Activated CD4-positive, alpha-beta T cell treated with anti-CD3 and anti-CD28 coated beads, Interleukin-2, amount 10 ng/mL, durations not matched to agents 7 days and 5 days (primary cell): ENCODE measurements around the gene CLMN. TPM values are rescaled to one million over a fixed set of nuclear protein-coding genes. Genes with fewer than 3 reads are reported as not detected.

Source experiments
- CTCF ChIA-PET: fragments of 350-600 bp; sonication (Branson Sonifier 250); formaldehyde crosslinking; loops from one replicate; lab custom pipeline; 2021; ENCODE audit warnings: antibody characterized with exemption; lab: Charles Lee
- POLR2A ChIA-PET: fragments of 350-600 bp; sonication (Branson Sonifier 250); formaldehyde crosslinking; loops from one replicate; lab custom pipeline; 2021; ENCODE audit warnings: antibody characterized with exemption; lab: Charles Lee
- DNase-seq: peaks from one replicate; pipeline ENCODE4 v3.0.0-alpha.2; 2020
- H3K27ac Mint-ChIP-seq: one replicate; pipeline ENCODE4 v1.8.0; 2021; ENCODE audit warnings: mild to moderate bottlenecking, moderate library complexity, mixed read lengths
- H3K27me3 Mint-ChIP-seq: one replicate; pipeline ENCODE4 v1.8.0; 2021; ENCODE audit warnings: mixed read lengths
- H3K36me3 Mint-ChIP-seq: one replicate; pipeline ENCODE4 v1.8.0; 2021; ENCODE audit warnings: low read depth, mixed read lengths
- H3K4me1 Mint-ChIP-seq: one replicate; pipeline ENCODE4 v1.8.0; 2021; ENCODE audit warnings: mixed read lengths
- H3K4me3 Mint-ChIP-seq: one replicate; pipeline ENCODE4 v1.8.0; 2021; ENCODE audit warnings: mild to moderate bottlenecking, moderate library complexity, mixed read lengths
- H3K9me3 Mint-ChIP-seq: one replicate; pipeline ENCODE4 v1.8.0; 2021; ENCODE audit warnings: mixed read lengths
- total RNA-seq, 2 experiments: library from RNA; stranded (reverse); gene quantifications; one replicate each; pipeline ENCODE4 v1.2.3, GENCODE V29; 2021

CLMN gene
- total RNA-seq, 2 experiments from 2014 or later = 0.42 to 0.94 TPM

- DNase-seq = no peak
- CTCF ChIA-PET = no interaction called here
- Mint-ChIP-seq H3K36me3 (no peaks in the 10 kb centered on the region), H3K9me3 (no peaks in the 10 kb centered on the region), H3K4me1 (peaks cover 17% of the 10 kb centered on the region), H3K27ac (no peak overlapping the region), H3K4me3 (no peak overlapping the region), H3K27me3 (peaks cover 19% of the 10 kb centered on the region)
- POLR2A ChIA-PET = no interaction called here
Observed at GRCh38 chr14:95313190-95313589, 6.5 kb downstream of the CLMN start.

DNA sequence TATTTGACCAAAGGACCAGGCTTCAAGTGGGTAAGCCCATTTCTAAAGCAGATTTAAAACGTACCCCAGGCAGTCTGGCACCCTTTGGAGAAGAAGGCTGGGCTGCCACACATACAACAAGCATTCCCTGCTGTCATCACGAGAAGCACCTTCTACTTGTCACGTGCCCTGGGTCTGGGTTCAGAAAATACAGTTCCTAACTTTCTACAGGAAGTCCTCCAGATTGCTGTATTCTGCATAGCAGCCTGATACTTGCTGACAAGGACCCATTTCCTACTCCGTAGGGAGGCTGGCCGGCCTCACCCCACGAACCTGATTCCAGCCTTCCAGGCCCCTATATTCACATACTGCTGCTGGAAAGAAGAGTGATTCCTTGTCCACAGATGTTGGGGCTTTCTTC, 7.4 kb downstream of the CLMN start:
- DNase-seq = no peak
- CTCF ChIA-PET = no interaction called here
- POLR2A ChIA-PET = no interaction called here
- Mint-ChIP-seq H3K27ac (no peak overlapping the region), H3K4me1 (peaks cover 15% of the 10 kb centered on the region), H3K36me3 (no peaks in the 10 kb centered on the region), H3K4me3 (no peak overlapping the region), H3K9me3 (no peaks in the 10 kb centered on the region), H3K27me3 (peaks cover 15% of the 10 kb centered on the region)

DNA sequence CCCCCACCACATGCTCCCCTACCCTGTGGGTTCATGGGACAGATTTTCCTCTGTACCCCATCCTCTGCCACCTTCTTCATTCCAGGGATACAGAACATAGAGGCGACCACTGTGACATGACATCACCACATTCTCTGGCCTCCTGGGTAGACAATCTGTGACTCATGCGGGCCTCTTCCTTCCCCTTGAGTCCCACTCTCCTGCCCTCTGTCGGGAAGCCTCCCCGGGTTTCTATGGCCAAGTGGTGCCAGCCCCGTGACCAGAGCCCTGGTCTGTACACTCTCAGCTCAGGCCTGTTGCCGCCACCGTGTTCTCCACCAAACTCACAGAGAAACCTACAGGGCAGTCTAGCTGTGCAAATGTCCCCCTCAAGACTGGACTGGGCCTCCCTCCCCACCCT, 8.0 kb downstream of the CLMN start:
- no peaks in the 10 kb centered on the region for H3K9me3 Mint-ChIP-seq
- peaks cover 10% of the 10 kb centered on the region for H3K27me3 Mint-ChIP-seq
- ChIA-PET POLR2A (no interaction called here), CTCF (no interaction called here)
- H3K36me3 Mint-ChIP-seq = no peaks in the 10 kb centered on the region
- H3K4me1 Mint-ChIP-seq = peaks cover 15% of the 10 kb centered on the region
- DNase-seq = no peak
- no peak overlapping the region for H3K27ac Mint-ChIP-seq
- no peak overlapping the region for H3K4me3 Mint-ChIP-seq

- Mint-ChIP-seq H3K4me3 (no peak overlapping the region), H3K36me3 (no peaks in the 10 kb centered on the region), H3K4me1 (peaks cover 14% of the 10 kb centered on the region), H3K27me3 (peaks cover 5% of the 10 kb centered on the region), H3K27ac (no peak overlapping the region), H3K9me3 (no peaks in the 10 kb centered on the region)
- ChIA-PET POLR2A (no interaction called here), CTCF (no interaction called here)
- no peak for DNase-seq
Observed at GRCh38 chr14:95310635-95311380, 8.9 kb downstream of the CLMN start.

- Mint-ChIP-seq H3K9me3 (no peaks in the 10 kb centered on the region), H3K36me3 (no peaks in the 10 kb centered on the region), H3K27me3 (peaks cover 11% of the 10 kb centered on the region), H3K27ac (no peak overlapping the region), H3K4me1 (peaks cover 9% of the 10 kb centered on the region), H3K4me3 (no peak overlapping the region)
- no peak for DNase-seq
- POLR2A ChIA-PET = no interaction called here
- CTCF ChIA-PET = interaction anchor here (0.5 kb wide), 1 partner anchor 138 kb away, joined by 3 read pairs; no protein-coding TSS in a partner anchor
Observed at GRCh38 chr14:95309261-95310051, 10.3 kb downstream of the CLMN start.

DNA sequence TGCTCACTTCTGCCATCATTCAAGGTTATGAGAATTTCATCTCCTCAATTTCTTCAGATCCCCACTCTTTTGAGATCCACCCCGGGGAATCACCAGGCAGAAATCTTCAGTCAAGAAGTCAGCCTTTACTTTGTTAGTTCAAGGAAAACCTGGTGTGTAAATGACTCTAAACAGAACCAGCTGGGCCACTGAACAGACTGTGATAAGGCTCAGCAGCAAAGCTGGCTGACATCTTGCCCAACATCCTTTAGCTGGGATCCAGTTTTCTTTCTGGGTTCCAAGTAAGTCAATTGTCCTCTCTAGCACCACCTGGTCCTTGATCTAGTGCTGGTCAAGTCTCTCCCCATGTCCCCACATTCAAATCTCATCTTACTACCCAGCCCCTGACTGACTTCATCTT, 11.6 kb downstream of the CLMN start:
- no peak for DNase-seq
- POLR2A ChIA-PET = no interaction called here
- H3K9me3 Mint-ChIP-seq = no peaks in the 10 kb centered on the region
- no peaks in the 10 kb centered on the region for H3K4me1 Mint-ChIP-seq
- peaks cover 12% of the 10 kb centered on the region for H3K27me3 Mint-ChIP-seq
- no peaks in the 10 kb centered on the region for H3K36me3 Mint-ChIP-seq
- no peak overlapping the region for H3K27ac Mint-ChIP-seq
- CTCF ChIA-PET = no interaction called here
- H3K4me3 Mint-ChIP-seq = no peak overlapping the region

GRCh38 chr14:95307402-95308041, 12.2 kb downstream of the CLMN start:
- Mint-ChIP-seq H3K36me3 (no peaks in the 10 kb centered on the region), H3K4me3 (no peak overlapping the region), H3K27ac (no peak overlapping the region), H3K4me1 (no peaks in the 10 kb centered on the region), H3K9me3 (no peaks in the 10 kb centered on the region), H3K27me3 (peaks cover 14% of the 10 kb centered on the region)
- ChIA-PET CTCF (no interaction called here), POLR2A (no interaction called here)
- DNase-seq = no peak

GRCh38 chr14:95305940-95306339, 13.8 kb downstream of the CLMN start:
- no peaks in the 10 kb centered on the region for H3K36me3 Mint-ChIP-seq
- POLR2A ChIA-PET = no interaction called here
- CTCF ChIA-PET = interaction anchor here (0.7 kb wide), 1 partner anchor 501 kb away, joined by 3 read pairs; no protein-coding TSS in a partner anchor
- DNase-seq = no peak
- no peaks in the 10 kb centered on the region for H3K9me3 Mint-ChIP-seq
- H3K27me3 Mint-ChIP-seq = peaks cover 18% of the 10 kb centered on the region
- no peak overlapping the region for H3K27ac Mint-ChIP-seq
- no peaks in the 10 kb centered on the region for H3K4me1 Mint-ChIP-seq
- H3K4me3 Mint-ChIP-seq = no peak overlapping the region

- Mint-ChIP-seq H3K4me3 (no peak overlapping the region), H3K9me3 (no peaks in the 10 kb centered on the region), H3K4me1 (no peaks in the 10 kb centered on the region), H3K27ac (no peak overlapping the region), H3K27me3 (peaks cover 18% of the 10 kb centered on the region), H3K36me3 (no peaks in the 10 kb centered on the region)
- ChIA-PET CTCF (interaction anchor here (1.0 kb wide), 1 partner anchor 13 kb away, joined by 3 read pairs; no protein-coding TSS in a partner anchor), POLR2A (no interaction called here)
- no peak for DNase-seq
Observed at GRCh38 chr14:95305145-95305544, 14.6 kb downstream of the CLMN start.

- no peak for DNase-seq
- Mint-ChIP-seq H3K9me3 (no peaks in the 10 kb centered on the region), H3K27ac (no peak overlapping the region), H3K36me3 (no peaks in the 10 kb centered on the region), H3K27me3 (peaks cover 17% of the 10 kb centered on the region), H3K4me3 (no peak overlapping the region), H3K4me1 (no peaks in the 10 kb centered on the region)
- POLR2A ChIA-PET = no interaction called here
- CTCF ChIA-PET = interaction anchor here (1.0 kb wide), 1 partner anchor 12 kb away, joined by 3 read pairs; no protein-coding TSS in a partner anchor
Observed at GRCh38 chr14:95304342-95304741, 15.4 kb downstream of the CLMN start.

- no peak for DNase-seq
- H3K4me1 Mint-ChIP-seq = no peaks in the 10 kb centered on the region
- no peak overlapping the region for H3K4me3 Mint-ChIP-seq
- POLR2A ChIA-PET = no interaction called here
- H3K36me3 Mint-ChIP-seq = no peaks in the 10 kb centered on the region
- H3K27me3 Mint-ChIP-seq = peaks cover 17% of the 10 kb centered on the region
- CTCF ChIA-PET = no interaction called here
- no peak overlapping the region for H3K27ac Mint-ChIP-seq
- H3K9me3 Mint-ChIP-seq = no peaks in the 10 kb centered on the region
Observed at GRCh38 chr14:95303552-95303951, 16.2 kb downstream of the CLMN start.

GRCh38 chr14:95302667-95303506, 16.8 kb downstream of the CLMN start:
- no peaks in the 10 kb centered on the region for H3K36me3 Mint-ChIP-seq
- H3K4me1 Mint-ChIP-seq = no peaks in the 10 kb centered on the region
- ChIA-PET CTCF (interaction anchor here (0.6 kb wide), 1 partner anchor 36 kb away, joined by 3 read pairs; no protein-coding TSS in a partner anchor), POLR2A (interaction anchor here (0.6 kb wide), 1 partner anchor 35 kb away, joined by 3 read pairs; no protein-coding TSS in a partner anchor)
- H3K4me3 Mint-ChIP-seq = no peak overlapping the region
- DNase-seq = no peak
- no peaks in the 10 kb centered on the region for H3K9me3 Mint-ChIP-seq
- no peak overlapping the region for H3K27ac Mint-ChIP-seq
- H3K27me3 Mint-ChIP-seq = peaks cover 17% of the 10 kb centered on the region
